Ishikawa (cell line): Measurements from ENCODE around the gene PRUNE2.

Source experiments
- CEBPB ChIP-seq: IDR thresholded peaks from 2 replicates; pipeline ENCODE4 v1.6.1; 2012
- CREB1 ChIP-seq: IDR thresholded peaks from 2 replicates; pipeline ENCODE4 v1.6.1; 2012; ENCODE audit warnings: low read depth
- EGR1 ChIP-seq: IDR thresholded peaks from 2 replicates; pipeline ENCODE4 v1.6.1; 2012
- EP300 ChIP-seq: IDR thresholded peaks from 2 replicates; pipeline ENCODE4 v1.6.1; 2012; ENCODE audit warnings: borderline replicate concordance
- FOXM1 ChIP-seq: IDR thresholded peaks from 2 replicates; pipeline ENCODE4 v1.6.1; 2012; ENCODE audit warnings: low read depth, borderline replicate concordance
- NFIC ChIP-seq: IDR thresholded peaks from 2 replicates; pipeline ENCODE4 v1.6.1; 2012
- RAD21 ChIP-seq: IDR thresholded peaks from 2 replicates; pipeline ENCODE4 v1.6.1; 2012; ENCODE audit warnings: low read depth
- TAF1 ChIP-seq: IDR thresholded peaks from 2 replicates; pipeline ENCODE4 v1.6.1; 2012; ENCODE audit warnings: low read depth, mild to moderate bottlenecking
- TCF12 ChIP-seq: IDR thresholded peaks from 2 replicates; pipeline ENCODE4 v1.6.1; 2012; ENCODE audit warnings: low read depth
- TEAD4 ChIP-seq: IDR thresholded peaks from 2 replicates; pipeline ENCODE4 v1.6.1; 2012
- YY1 ChIP-seq: IDR thresholded peaks from 2 replicates; pipeline ENCODE4 v1.6.1; 2012; ENCODE audit warnings: low read depth
- ZBTB7A ChIP-seq: IDR thresholded peaks from 2 replicates; pipeline ENCODE4 v1.6.1; 2012; ENCODE audit warnings: low read depth
- TF ChIP-seq, protein P1 (sequence below): IDR thresholded peaks from 2 replicates; pipeline ENCODE4 v1.6.1; 2012
- TF ChIP-seq, protein P2 (sequence below): IDR thresholded peaks from 2 replicates; pipeline ENCODE4 v1.6.1; 2012
- TF ChIP-seq, protein P3 (sequence below): IDR thresholded peaks from 2 replicates; pipeline ENCODE4 v1.6.1; 2012; ENCODE audit warnings: low read depth, mild to moderate bottlenecking

PRUNE2 gene

DNA sequence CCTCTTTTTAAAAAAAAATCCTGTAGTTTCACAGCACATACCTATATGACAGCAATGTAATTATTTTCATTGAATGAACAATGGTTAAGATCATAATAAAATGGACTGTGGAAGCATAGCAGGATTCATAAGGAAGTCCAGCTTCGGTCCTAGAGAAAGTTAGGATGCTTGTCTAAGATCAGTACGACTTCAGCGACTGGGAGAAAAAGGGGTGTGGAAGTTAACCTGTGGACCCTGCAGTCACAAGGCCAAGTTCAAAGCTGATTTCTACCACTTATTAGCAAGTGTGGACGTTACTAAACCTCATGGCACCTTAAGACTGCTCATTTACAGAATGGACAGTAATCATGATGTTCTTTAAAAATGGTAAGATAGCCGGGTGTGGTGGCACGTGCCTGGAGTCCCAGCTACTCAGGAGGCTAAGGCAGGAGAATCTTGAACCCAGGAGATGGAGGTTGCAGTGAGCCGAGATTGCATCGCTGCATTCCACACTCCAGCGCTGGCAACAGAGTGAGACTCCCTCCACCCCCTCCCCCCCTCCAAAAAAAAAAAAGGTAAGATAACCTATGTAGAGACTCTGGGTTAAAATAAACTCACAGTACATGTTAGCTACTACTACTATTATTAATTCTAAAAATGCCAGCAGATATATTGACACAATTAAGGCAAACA, 213.3 kb downstream of the PRUNE2 start:
- TF ChIP-seq TEAD4 = no peak
- TF ChIP-seq EGR1 = no peak
- TF ChIP-seq, protein P1, sequence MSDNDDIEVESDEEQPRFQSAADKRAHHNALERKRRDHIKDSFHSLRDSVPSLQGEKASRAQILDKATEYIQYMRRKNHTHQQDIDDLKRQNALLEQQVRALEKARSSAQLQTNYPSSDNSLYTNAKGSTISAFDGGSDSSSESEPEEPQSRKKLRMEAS = no peak
- TF ChIP-seq EP300 = no peak
- no peak for TF ChIP-seq RAD21
- TF ChIP-seq NFIC = no peak
- TF ChIP-seq TAF1 = no peak
- TF ChIP-seq TCF12 = no peak
- no peak for TF ChIP-seq FOXM1
- no peak for TF ChIP-seq CREB1
- TF ChIP-seq, protein P2, sequence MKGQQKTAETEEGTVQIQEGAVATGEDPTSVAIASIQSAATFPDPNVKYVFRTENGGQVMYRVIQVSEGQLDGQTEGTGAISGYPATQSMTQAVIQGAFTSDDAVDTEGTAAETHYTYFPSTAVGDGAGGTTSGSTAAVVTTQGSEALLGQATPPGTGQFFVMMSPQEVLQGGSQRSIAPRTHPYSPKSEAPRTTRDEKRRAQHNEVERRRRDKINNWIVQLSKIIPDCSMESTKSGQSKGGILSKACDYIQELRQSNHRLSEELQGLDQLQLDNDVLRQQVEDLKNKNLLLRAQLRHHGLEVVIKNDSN = no peak
- no peak for TF ChIP-seq ZBTB7A
- TF ChIP-seq, protein P3, sequence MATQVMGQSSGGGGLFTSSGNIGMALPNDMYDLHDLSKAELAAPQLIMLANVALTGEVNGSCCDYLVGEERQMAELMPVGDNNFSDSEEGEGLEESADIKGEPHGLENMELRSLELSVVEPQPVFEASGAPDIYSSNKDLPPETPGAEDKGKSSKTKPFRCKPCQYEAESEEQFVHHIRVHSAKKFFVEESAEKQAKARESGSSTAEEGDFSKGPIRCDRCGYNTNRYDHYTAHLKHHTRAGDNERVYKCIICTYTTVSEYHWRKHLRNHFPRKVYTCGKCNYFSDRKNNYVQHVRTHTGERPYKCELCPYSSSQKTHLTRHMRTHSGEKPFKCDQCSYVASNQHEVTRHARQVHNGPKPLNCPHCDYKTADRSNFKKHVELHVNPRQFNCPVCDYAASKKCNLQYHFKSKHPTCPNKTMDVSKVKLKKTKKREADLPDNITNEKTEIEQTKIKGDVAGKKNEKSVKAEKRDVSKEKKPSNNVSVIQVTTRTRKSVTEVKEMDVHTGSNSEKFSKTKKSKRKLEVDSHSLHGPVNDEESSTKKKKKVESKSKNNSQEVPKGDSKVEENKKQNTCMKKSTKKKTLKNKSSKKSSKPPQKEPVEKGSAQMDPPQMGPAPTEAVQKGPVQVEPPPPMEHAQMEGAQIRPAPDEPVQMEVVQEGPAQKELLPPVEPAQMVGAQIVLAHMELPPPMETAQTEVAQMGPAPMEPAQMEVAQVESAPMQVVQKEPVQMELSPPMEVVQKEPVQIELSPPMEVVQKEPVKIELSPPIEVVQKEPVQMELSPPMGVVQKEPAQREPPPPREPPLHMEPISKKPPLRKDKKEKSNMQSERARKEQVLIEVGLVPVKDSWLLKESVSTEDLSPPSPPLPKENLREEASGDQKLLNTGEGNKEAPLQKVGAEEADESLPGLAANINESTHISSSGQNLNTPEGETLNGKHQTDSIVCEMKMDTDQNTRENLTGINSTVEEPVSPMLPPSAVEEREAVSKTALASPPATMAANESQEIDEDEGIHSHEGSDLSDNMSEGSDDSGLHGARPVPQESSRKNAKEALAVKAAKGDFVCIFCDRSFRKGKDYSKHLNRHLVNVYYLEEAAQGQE = no peak

GRCh38 chr9:76691517-76692313, 214.2 kb downstream of the PRUNE2 start:
- TF ChIP-seq TAF1 = no peak
- TF ChIP-seq, protein P2 = no peak
- no peak for TF ChIP-seq YY1
- no peak for TF ChIP-seq TEAD4

DNA sequence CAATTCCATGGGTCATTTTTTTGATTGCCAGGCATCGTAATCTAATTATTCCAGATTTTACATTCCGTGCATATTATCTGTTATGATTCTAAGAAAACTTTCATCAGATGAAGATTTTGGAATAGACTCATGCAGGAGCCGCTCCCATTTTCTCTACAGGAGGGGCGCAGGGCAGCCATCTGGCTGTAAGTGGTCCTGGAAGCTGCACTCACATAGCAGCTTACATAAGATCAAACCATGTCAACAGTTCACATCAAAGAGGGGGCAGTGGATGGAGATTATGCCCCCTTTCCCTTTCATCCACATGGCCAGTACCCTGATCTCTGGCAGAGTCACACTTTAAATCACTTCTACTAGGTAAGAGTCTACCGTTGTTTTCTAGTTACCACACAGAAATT, 214.9 kb downstream of the PRUNE2 start:
- TF ChIP-seq EGR1 = no peak
- TF ChIP-seq ZBTB7A = no peak
- TF ChIP-seq, protein P1 = no peak
- TF ChIP-seq CREB1 = no peak
- TF ChIP-seq, protein P3 = no peak
- no peak for TF ChIP-seq NFIC
- TF ChIP-seq FOXM1 = no peak
- no peak for TF ChIP-seq TEAD4
- no peak for TF ChIP-seq RAD21
- TF ChIP-seq EP300 = no peak
- no peak for TF ChIP-seq CEBPB
- no peak for TF ChIP-seq YY1
- TF ChIP-seq, protein P2 = no peak
- TF ChIP-seq TCF12 = no peak
- no peak for TF ChIP-seq TAF1

- TF ChIP-seq EP300 = no peak
- TF ChIP-seq RAD21 = no peak
- TF ChIP-seq CREB1 = no peak
- no peak for TF ChIP-seq CEBPB
- TF ChIP-seq, protein P3 = no peak
- TF ChIP-seq ZBTB7A = no peak
- no peak for TF ChIP-seq TEAD4
- TF ChIP-seq, protein P2 = no peak
- TF ChIP-seq NFIC = no peak
- no peak for TF ChIP-seq YY1
- TF ChIP-seq TAF1 = no peak
- no peak for TF ChIP-seq EGR1
Observed at GRCh38 chr9:76690246-76690972, 215.5 kb downstream of the PRUNE2 start.
